GM23338 (cell line): ENCODE results near the gene ENDOV.

Experiments used
- CREB1 ChIP-seq: fragments of 250-450 bp; sonication (Bioruptor Pico); IDR thresholded peaks from 2 replicates; pipeline ENCODE4 v1.5.0; 2020; ENCODE audit warnings: low read depth, mild to moderate bottlenecking, moderate library complexity
- EZH2 ChIP-seq: fragments of 200-600 bp; sonication (generic); IDR thresholded peaks from one replicate; pipeline ENCODE4 v1.8.0; 2017; ENCODE audit warnings: antibody characterized with exemption, mild to moderate bottlenecking, low read depth; ENCODE audit not compliant: unreplicated experiment
- EZH2phosphoT487 ChIP-seq: fragments of 200-600 bp; sonication (generic); IDR thresholded peaks from one replicate; pipeline ENCODE4 v1.8.1; 2018; ENCODE audit warnings: antibody characterized with exemption; ENCODE audit not compliant: unreplicated experiment
- JUNB ChIP-seq: IDR thresholded peaks from one replicate; pipeline ENCODE4 v1.6.1; 2016; ENCODE audit warnings: antibody characterized with exemption; ENCODE audit not compliant: unreplicated experiment
- NANOG ChIP-seq: IDR thresholded peaks from 2 replicates; pipeline ENCODE4 v1.6.1; 2016; ENCODE audit warnings: antibody characterized with exemption, borderline replicate concordance
- POLR2AphosphoS5 ChIP-seq: IDR thresholded peaks from 2 replicates; pipeline ENCODE4 v1.6.1; 2016; ENCODE audit warnings: antibody characterized with exemption, low read depth
- STAT1 ChIP-seq: IDR thresholded peaks from one replicate; pipeline ENCODE4 v1.6.1; 2016; ENCODE audit warnings: antibody characterized with exemption; ENCODE audit not compliant: unreplicated experiment
- ZNF114 ChIP-seq: fragments of 250-450 bp; sonication (Bioruptor Pico); IDR thresholded peaks from 2 replicates; pipeline ENCODE4 v1.5.0; 2020; ENCODE audit warnings: mild to moderate bottlenecking, moderate library complexity
- ZNF331 ChIP-seq: fragments of 250-450 bp; sonication (Bioruptor Pico); IDR thresholded peaks from 2 replicates; pipeline ENCODE4 v1.5.0; 2020; ENCODE audit warnings: low read depth, mild to moderate bottlenecking, moderate library complexity
- TF ChIP-seq, protein P1 (sequence below), 2 experiments: fragments of 200-600 bp in 1 of 2; sonication (generic) in 1 of 2; conservative IDR thresholded peaks; 2 replicates each; pipeline versions ENCODE4 v1.5.1 to v1.6.1; 2016 to 2017; ENCODE audit warnings: antibody characterized with exemption in 2 of 2, low read depth in 2 of 2, mild to moderate bottlenecking in 2 of 2, moderate library complexity in 1 of 2
- TF ChIP-seq, protein P2 (sequence below): IDR thresholded peaks from one replicate; pipeline ENCODE4 v1.6.1; 2018; ENCODE audit warnings: antibody characterized with exemption; ENCODE audit not compliant: unreplicated experiment
- TF ChIP-seq, protein P3 (sequence below): IDR thresholded peaks from 2 replicates; pipeline ENCODE4 v1.6.1; 2016; ENCODE audit warnings: antibody characterized with exemption
- TF ChIP-seq, protein P4 (sequence below): fragments of 250-450 bp; sonication (Bioruptor Pico); IDR thresholded peaks from 2 replicates; pipeline ENCODE4 v1.5.0; 2020; ENCODE audit warnings: mild to moderate bottlenecking, moderate library complexity

DNA sequence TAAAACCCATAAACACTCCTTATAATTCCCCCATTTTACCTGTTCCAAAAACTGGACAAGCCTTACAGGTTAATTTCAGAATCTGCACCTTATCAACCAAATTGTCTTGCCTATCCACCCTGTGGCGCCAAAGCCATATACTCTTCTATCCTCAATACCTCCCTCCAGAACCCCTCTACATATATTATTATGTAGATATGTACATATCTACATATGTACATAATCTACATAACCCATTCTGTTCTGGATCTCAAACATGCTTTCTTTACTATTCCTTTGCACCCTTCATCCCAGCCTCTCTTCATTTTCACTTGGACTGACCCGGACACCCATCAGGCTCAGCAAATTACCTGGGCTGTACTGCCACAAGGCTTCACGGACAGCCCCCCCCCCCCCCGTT is 12.0 kb upstream of the ENDOV start:
- TF ChIP-seq, protein P1, sequence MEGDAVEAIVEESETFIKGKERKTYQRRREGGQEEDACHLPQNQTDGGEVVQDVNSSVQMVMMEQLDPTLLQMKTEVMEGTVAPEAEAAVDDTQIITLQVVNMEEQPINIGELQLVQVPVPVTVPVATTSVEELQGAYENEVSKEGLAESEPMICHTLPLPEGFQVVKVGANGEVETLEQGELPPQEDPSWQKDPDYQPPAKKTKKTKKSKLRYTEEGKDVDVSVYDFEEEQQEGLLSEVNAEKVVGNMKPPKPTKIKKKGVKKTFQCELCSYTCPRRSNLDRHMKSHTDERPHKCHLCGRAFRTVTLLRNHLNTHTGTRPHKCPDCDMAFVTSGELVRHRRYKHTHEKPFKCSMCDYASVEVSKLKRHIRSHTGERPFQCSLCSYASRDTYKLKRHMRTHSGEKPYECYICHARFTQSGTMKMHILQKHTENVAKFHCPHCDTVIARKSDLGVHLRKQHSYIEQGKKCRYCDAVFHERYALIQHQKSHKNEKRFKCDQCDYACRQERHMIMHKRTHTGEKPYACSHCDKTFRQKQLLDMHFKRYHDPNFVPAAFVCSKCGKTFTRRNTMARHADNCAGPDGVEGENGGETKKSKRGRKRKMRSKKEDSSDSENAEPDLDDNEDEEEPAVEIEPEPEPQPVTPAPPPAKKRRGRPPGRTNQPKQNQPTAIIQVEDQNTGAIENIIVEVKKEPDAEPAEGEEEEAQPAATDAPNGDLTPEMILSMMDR (conservative IDR thresholded peaks at IDR 0.05; ENCODE audit: low read depth in 2 of 2) = no peak
- TF ChIP-seq, protein P2, sequence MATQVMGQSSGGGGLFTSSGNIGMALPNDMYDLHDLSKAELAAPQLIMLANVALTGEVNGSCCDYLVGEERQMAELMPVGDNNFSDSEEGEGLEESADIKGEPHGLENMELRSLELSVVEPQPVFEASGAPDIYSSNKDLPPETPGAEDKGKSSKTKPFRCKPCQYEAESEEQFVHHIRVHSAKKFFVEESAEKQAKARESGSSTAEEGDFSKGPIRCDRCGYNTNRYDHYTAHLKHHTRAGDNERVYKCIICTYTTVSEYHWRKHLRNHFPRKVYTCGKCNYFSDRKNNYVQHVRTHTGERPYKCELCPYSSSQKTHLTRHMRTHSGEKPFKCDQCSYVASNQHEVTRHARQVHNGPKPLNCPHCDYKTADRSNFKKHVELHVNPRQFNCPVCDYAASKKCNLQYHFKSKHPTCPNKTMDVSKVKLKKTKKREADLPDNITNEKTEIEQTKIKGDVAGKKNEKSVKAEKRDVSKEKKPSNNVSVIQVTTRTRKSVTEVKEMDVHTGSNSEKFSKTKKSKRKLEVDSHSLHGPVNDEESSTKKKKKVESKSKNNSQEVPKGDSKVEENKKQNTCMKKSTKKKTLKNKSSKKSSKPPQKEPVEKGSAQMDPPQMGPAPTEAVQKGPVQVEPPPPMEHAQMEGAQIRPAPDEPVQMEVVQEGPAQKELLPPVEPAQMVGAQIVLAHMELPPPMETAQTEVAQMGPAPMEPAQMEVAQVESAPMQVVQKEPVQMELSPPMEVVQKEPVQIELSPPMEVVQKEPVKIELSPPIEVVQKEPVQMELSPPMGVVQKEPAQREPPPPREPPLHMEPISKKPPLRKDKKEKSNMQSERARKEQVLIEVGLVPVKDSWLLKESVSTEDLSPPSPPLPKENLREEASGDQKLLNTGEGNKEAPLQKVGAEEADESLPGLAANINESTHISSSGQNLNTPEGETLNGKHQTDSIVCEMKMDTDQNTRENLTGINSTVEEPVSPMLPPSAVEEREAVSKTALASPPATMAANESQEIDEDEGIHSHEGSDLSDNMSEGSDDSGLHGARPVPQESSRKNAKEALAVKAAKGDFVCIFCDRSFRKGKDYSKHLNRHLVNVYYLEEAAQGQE = no peak
- TF ChIP-seq, protein P3, sequence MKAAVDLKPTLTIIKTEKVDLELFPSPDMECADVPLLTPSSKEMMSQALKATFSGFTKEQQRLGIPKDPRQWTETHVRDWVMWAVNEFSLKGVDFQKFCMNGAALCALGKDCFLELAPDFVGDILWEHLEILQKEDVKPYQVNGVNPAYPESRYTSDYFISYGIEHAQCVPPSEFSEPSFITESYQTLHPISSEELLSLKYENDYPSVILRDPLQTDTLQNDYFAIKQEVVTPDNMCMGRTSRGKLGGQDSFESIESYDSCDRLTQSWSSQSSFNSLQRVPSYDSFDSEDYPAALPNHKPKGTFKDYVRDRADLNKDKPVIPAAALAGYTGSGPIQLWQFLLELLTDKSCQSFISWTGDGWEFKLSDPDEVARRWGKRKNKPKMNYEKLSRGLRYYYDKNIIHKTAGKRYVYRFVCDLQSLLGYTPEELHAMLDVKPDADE = no peak
- TF ChIP-seq ZNF331 (CRISPR knock-in tag) (no peak), POLR2AphosphoS5 (no peak), EZH2 (no peak), JUNB (no peak), EZH2phosphoT487 (no peak), STAT1 (no peak), ZNF114 (CRISPR knock-in tag) (no peak), CREB1 (CRISPR knock-in tag) (no peak), NANOG (no peak)
- TF ChIP-seq, protein P4, sequence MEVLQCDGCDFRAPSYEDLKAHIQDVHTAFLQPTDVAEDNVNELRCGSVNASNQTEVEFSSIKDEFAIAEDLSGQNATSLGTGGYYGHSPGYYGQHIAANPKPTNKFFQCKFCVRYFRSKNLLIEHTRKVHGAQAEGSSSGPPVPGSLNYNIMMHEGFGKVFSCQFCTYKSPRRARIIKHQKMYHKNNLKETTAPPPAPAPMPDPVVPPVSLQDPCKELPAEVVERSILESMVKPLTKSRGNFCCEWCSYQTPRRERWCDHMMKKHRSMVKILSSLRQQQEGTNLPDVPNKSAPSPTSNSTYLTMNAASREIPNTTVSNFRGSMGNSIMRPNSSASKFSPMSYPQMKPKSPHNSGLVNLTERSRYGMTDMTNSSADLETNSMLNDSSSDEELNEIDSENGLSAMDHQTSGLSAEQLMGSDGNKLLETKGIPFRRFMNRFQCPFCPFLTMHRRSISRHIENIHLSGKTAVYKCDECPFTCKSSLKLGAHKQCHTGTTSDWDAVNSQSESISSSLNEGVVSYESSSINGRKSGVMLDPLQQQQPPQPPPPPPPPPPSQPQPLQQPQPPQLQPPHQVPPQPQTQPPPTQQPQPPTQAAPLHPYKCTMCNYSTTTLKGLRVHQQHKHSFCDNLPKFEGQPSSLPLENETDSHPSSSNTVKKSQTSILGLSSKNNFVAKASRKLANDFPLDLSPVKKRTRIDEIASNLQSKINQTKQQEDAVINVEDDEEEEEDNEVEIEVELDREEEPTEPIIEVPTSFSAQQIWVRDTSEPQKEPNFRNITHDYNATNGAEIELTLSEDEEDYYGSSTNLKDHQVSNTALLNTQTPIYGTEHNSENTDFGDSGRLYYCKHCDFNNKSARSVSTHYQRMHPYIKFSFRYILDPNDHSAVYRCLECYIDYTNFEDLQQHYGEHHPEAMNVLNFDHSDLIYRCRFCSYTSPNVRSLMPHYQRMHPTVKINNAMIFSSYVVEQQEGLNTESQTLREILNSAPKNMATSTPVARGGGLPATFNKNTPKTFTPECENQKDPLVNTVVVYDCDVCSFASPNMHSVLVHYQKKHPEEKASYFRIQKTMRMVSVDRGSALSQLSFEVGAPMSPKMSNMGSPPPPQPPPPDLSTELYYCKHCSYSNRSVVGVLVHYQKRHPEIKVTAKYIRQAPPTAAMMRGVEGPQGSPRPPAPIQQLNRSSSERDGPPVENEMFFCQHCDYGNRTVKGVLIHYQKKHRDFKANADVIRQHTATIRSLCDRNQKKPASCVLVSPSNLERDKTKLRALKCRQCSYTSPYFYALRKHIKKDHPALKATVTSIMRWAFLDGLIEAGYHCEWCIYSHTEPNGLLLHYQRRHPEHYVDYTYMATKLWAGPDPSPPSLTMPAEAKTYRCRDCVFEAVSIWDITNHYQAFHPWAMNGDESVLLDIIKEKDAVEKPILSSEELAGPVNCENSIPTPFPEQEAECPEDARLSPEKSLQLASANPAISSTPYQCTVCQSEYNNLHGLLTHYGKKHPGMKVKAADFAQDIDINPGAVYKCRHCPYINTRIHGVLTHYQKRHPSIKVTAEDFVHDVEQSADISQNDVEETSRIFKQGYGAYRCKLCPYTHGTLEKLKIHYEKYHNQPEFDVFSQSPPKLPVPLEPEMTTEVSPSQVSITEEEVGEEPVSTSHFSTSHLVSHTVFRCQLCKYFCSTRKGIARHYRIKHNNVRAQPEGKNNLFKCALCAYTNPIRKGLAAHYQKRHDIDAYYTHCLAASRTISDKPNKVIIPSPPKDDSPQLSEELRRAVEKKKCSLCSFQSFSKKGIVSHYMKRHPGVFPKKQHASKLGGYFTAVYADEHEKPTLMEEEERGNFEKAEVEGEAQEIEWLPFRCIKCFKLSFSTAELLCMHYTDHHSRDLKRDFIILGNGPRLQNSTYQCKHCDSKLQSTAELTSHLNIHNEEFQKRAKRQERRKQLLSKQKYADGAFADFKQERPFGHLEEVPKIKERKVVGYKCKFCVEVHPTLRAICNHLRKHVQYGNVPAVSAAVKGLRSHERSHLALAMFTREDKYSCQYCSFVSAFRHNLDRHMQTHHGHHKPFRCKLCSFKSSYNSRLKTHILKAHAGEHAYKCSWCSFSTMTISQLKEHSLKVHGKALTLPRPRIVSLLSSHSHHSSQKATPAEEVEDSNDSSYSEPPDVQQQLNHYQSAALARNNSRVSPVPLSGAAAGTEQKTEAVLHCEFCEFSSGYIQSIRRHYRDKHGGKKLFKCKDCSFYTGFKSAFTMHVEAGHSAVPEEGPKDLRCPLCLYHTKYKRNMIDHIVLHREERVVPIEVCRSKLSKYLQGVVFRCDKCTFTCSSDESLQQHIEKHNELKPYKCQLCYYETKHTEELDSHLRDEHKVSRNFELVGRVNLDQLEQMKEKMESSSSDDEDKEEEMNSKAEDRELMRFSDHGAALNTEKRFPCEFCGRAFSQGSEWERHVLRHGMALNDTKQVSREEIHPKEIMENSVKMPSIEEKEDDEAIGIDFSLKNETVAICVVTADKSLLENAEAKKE = no peak
